ENCODE results near the gene CYB561. TPM values are rescaled to one million over a fixed set of nuclear protein-coding genes. Genes with fewer than 3 reads are reported as not detected.

CYB561 gene
- total RNA-seq, 1 experiment from 2014 or later, result 35.1 TPM

GRCh38 chr17:63445065-63445464, 1.0 kb downstream of the CYB561 start (continued):
- TF ChIP-seq, protein P1, sequence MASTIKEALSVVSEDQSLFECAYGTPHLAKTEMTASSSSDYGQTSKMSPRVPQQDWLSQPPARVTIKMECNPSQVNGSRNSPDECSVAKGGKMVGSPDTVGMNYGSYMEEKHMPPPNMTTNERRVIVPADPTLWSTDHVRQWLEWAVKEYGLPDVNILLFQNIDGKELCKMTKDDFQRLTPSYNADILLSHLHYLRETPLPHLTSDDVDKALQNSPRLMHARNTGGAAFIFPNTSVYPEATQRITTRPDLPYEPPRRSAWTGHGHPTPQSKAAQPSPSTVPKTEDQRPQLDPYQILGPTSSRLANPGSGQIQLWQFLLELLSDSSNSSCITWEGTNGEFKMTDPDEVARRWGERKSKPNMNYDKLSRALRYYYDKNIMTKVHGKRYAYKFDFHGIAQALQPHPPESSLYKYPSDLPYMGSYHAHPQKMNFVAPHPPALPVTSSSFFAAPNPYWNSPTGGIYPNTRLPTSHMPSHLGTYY (CRISPR knock-in tag; IDR thresholded peaks at IDR 0.05), result no peak
- TF ChIP-seq MYBL2 (CRISPR knock-in tag; IDR thresholded peaks at IDR 0.05), result no peak
- no peak for TF ChIP-seq SOX15 (CRISPR knock-in tag; IDR thresholded peaks at IDR 0.05)
- no peak for TF ChIP-seq EMX1 (CRISPR knock-in tag; IDR thresholded peaks at IDR 0.05)
- TF ChIP-seq ATF1 (CRISPR knock-in tag; IDR thresholded peaks at IDR 0.05), result no peak
- TF ChIP-seq ATF3 (CRISPR knock-in tag; conservative IDR thresholded peaks at IDR 0.05), result no peak
- no peak for TF ChIP-seq RELA (CRISPR knock-in tag; IDR thresholded peaks at IDR 0.05; ENCODE audit: borderline replicate concordance)

- H3K36me3 Mint-ChIP-seq, result no peaks in the 10 kb centered on the region
- no peaks in the 10 kb centered on the region for H3K9me3 Mint-ChIP-seq
- H3K4me1 Mint-ChIP-seq, result peaks cover 36% of the 10 kb centered on the region
- CTCF ChIA-PET, result interaction anchor here (0.7 to 15.9 kb wide), 11 partner anchors 9 to 328 kb away, joined by 3 to 298 read pairs (median 8); partner anchors contain the start of genes ACE, DCAF7 and MAP3K3
- DNase-seq (ENCODE audit: low spot score) (no peak), ATAC-seq (no peak)
- POLR2A ChIA-PET, result no interaction called here
- H3K27ac Mint-ChIP-seq, result no peak overlapping the region
- peak overlapping the region; percentile 64 for H3K4me3 Mint-ChIP-seq
- H3K27me3 Mint-ChIP-seq (ENCODE audit: low read depth), result peaks cover 2% of the 10 kb centered on the region
- TF ChIP-seq SOX15 (CRISPR knock-in tag; IDR thresholded peaks at IDR 0.05) (no peak), NFYB (CRISPR knock-in tag; conservative IDR thresholded peaks at IDR 0.05; ENCODE audit: low read depth) (no peak), MAX (CRISPR knock-in tag; IDR thresholded peaks at IDR 0.05) (no peak), ESRRA (CRISPR knock-in tag; IDR thresholded peaks at IDR 0.05; ENCODE audit: borderline replicate concordance) (no peak), HMGXB4 (CRISPR knock-in tag; IDR thresholded peaks at IDR 0.05) (no peak), ZNF121 (CRISPR knock-in tag; IDR thresholded peaks at IDR 0.05) (no peak), ZNF512 (CRISPR knock-in tag; IDR thresholded peaks at IDR 0.05; ENCODE audit: borderline replicate concordance) (no peak), TCF7 (CRISPR knock-in tag; IDR thresholded peaks at IDR 0.05; ENCODE audit: low read depth) (no peak), CTCF (IDR thresholded peaks at IDR 0.05) (no peak), ZMAT4 (CRISPR knock-in tag; IDR thresholded peaks at IDR 0.05) (no peak), JUN (CRISPR knock-in tag; IDR thresholded peaks at IDR 0.05) (no peak), ZNF317 (CRISPR knock-in tag; IDR thresholded peaks at IDR 0.05; ENCODE audit: borderline replicate concordance, low read depth) (no peak), ZNF263 (CRISPR knock-in tag; IDR thresholded peaks at IDR 0.05; ENCODE audit: low read depth) (no peak), IRF1 (CRISPR knock-in tag; IDR thresholded peaks at IDR 0.05) (no peak), TP53 (CRISPR knock-in tag; IDR thresholded peaks at IDR 0.05) (no peak), SMAD3 (CRISPR knock-in tag; IDR thresholded peaks at IDR 0.05; ENCODE audit: borderline replicate concordance) (no peak)
- TF ChIP-seq, protein P1 (CRISPR knock-in tag; IDR thresholded peaks at IDR 0.05), result no peak
- TF ChIP-seq, protein P2, sequence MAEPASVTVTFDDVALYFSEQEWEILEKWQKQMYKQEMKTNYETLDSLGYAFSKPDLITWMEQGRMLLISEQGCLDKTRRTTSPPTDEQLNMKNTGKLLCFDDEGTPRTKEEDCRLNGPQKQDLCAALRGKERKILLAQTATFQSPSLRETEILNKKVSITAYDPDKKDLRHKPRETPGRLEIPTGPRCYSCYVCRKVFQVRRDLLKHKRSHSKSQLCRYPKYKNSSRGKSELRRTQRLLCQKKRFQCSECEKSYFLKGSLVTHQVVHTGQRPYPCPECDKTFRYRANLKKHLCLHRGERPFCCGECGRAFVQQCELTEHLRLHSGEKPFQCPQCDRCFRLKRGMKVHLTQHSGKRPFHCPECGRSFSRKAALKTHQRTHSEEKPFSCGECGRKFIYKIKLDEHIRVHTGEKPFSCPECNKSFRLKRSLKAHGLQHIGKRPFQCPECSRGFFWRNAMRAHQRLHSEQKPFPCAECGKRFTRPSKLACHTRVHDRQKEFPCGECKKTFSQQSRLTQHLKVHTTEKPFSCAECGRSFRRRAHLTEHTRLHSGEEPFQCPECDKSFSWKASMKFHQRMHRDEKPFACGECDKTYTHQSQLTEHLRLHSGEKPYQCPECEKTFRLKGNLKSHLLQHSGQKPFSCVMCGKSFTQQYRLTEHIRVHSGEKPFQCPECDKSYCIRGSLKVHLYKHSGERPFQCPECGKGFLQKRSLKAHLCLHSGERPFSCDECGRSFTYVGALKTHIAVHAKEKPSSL (CRISPR knock-in tag; conservative IDR thresholded peaks at IDR 0.05), result no peak
These were observed 1.6 kb downstream of the CYB561 start for GRCh38 chr17:63444457-63444856.

Measured in WTC11 (cell line).